Liver (tissue), 3 donors: ENCODE data around the gene ADAP1.

ENCODE experiments used
- GABPA ChIP-seq, 2 donors: IDR thresholded peaks in 1 of 2; conservative IDR thresholded peaks in 1 of 2; 2 replicates each; pipeline ENCODE4 v1.6.1; 2016; ENCODE audit warnings: antibody characterized with exemption in 2 of 2, mild to moderate bottlenecking in 1 of 2, moderate library complexity in 1 of 2
- NR2F2 ChIP-seq: IDR thresholded peaks from 2 replicates; pipeline ENCODE4 v1.6.1; 2016; ENCODE audit warnings: antibody characterized with exemption
- RAD21 ChIP-seq, 2 donors: IDR thresholded peaks; 2 replicates each; pipeline ENCODE4 v1.6.1; 2016; ENCODE audit warnings: antibody characterized with exemption in 2 of 2, mild to moderate bottlenecking in 2 of 2
- SP1 ChIP-seq: IDR thresholded peaks from 2 replicates; pipeline ENCODE4 v1.6.1; 2018; ENCODE audit warnings: antibody characterized with exemption, mild to moderate bottlenecking
- YY1 ChIP-seq: IDR thresholded peaks from 2 replicates; pipeline ENCODE4 v1.6.1; 2016; ENCODE audit warnings: antibody characterized with exemption, mild to moderate bottlenecking
- TF ChIP-seq, protein P1 (sequence below): IDR thresholded peaks from 2 replicates; pipeline ENCODE4 v1.6.1; 2016; ENCODE audit warnings: antibody characterized with exemption
- TF ChIP-seq, protein P2 (sequence below): fragments of 150-350 bp; IDR thresholded peaks from 2 replicates; pipeline ENCODE4 v1.5.1; 2017; ENCODE audit warnings: improper control_type of control experiment, low read depth, low read length; ENCODE audit not compliant: missing input control
- TF ChIP-seq, protein P3 (sequence below): IDR thresholded peaks from 2 replicates; pipeline ENCODE4 v1.6.1; 2016; ENCODE audit warnings: antibody characterized with exemption, mild to moderate bottlenecking
- TF ChIP-seq, protein P4 (sequence below): IDR thresholded peaks from 2 replicates; pipeline ENCODE4 v1.6.1; 2016; ENCODE audit warnings: antibody characterized with exemption
- TF ChIP-seq, protein P5 (sequence below): IDR thresholded peaks from 2 replicates; pipeline ENCODE4 v1.6.1; 2016; ENCODE audit warnings: antibody characterized with exemption
- donor health status: healthy.
- donor health status: healthy.

DNA sequence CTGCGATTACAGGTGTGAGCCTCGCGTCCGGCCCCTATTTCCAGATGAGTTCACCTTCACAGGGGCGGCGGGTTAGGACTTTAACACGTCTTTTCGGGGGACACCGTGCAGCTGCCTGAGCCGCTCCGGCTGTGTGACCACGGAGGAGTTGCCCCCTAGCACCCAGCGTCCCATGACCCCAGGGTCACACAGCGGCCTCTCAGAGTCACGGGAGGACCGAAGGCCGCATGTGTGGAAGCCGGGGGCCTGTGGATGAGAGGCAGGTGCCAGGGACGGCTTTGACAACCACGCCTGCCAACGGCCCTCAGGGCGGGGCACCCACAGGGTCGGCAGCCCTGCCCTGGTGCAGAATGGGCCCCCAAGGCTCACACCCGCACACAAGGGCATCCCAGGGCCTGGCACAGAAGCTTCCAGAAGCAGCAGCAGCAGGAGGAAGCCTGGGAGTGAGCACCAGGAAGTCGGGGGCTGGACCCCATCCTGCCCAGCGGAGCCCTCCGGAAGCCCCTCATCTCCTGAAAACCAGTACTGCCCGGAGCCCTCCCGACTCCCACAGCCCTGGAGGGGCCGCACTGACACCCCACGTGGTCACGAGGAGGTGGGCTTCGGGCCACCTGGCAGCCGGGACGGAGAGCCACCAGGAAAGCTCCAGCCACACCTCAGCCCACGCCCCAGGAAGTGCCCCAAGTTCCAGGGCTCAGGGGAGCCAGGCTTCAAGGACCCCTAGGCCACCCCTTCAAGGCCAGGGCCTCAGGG lies 32.7 kb downstream of the ADAP1 start:
- TF ChIP-seq, protein P1, sequence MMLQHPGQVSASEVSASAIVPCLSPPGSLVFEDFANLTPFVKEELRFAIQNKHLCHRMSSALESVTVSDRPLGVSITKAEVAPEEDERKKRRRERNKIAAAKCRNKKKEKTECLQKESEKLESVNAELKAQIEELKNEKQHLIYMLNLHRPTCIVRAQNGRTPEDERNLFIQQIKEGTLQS: no peak
- TF ChIP-seq, protein P2, sequence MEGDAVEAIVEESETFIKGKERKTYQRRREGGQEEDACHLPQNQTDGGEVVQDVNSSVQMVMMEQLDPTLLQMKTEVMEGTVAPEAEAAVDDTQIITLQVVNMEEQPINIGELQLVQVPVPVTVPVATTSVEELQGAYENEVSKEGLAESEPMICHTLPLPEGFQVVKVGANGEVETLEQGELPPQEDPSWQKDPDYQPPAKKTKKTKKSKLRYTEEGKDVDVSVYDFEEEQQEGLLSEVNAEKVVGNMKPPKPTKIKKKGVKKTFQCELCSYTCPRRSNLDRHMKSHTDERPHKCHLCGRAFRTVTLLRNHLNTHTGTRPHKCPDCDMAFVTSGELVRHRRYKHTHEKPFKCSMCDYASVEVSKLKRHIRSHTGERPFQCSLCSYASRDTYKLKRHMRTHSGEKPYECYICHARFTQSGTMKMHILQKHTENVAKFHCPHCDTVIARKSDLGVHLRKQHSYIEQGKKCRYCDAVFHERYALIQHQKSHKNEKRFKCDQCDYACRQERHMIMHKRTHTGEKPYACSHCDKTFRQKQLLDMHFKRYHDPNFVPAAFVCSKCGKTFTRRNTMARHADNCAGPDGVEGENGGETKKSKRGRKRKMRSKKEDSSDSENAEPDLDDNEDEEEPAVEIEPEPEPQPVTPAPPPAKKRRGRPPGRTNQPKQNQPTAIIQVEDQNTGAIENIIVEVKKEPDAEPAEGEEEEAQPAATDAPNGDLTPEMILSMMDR: no peak
- no peak for TF ChIP-seq GABPA (IDR thresholded peaks at IDR 0.05 in 1 of 2, conservative IDR thresholded peaks at IDR 0.05 in 1 of 2)
- TF ChIP-seq, protein P3, sequence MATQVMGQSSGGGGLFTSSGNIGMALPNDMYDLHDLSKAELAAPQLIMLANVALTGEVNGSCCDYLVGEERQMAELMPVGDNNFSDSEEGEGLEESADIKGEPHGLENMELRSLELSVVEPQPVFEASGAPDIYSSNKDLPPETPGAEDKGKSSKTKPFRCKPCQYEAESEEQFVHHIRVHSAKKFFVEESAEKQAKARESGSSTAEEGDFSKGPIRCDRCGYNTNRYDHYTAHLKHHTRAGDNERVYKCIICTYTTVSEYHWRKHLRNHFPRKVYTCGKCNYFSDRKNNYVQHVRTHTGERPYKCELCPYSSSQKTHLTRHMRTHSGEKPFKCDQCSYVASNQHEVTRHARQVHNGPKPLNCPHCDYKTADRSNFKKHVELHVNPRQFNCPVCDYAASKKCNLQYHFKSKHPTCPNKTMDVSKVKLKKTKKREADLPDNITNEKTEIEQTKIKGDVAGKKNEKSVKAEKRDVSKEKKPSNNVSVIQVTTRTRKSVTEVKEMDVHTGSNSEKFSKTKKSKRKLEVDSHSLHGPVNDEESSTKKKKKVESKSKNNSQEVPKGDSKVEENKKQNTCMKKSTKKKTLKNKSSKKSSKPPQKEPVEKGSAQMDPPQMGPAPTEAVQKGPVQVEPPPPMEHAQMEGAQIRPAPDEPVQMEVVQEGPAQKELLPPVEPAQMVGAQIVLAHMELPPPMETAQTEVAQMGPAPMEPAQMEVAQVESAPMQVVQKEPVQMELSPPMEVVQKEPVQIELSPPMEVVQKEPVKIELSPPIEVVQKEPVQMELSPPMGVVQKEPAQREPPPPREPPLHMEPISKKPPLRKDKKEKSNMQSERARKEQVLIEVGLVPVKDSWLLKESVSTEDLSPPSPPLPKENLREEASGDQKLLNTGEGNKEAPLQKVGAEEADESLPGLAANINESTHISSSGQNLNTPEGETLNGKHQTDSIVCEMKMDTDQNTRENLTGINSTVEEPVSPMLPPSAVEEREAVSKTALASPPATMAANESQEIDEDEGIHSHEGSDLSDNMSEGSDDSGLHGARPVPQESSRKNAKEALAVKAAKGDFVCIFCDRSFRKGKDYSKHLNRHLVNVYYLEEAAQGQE: no peak
- TF ChIP-seq YY1: no peak
- no peak for TF ChIP-seq SP1
- TF ChIP-seq, protein P4, sequence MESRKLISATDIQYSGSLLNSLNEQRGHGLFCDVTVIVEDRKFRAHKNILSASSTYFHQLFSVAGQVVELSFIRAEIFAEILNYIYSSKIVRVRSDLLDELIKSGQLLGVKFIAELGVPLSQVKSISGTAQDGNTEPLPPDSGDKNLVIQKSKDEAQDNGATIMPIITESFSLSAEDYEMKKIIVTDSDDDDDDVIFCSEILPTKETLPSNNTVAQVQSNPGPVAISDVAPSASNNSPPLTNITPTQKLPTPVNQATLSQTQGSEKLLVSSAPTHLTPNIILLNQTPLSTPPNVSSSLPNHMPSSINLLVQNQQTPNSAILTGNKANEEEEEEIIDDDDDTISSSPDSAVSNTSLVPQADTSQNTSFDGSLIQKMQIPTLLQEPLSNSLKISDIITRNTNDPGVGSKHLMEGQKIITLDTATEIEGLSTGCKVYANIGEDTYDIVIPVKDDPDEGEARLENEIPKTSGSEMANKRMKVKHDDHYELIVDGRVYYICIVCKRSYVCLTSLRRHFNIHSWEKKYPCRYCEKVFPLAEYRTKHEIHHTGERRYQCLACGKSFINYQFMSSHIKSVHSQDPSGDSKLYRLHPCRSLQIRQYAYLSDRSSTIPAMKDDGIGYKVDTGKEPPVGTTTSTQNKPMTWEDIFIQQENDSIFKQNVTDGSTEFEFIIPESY: no peak
- no peak for TF ChIP-seq NR2F2
- TF ChIP-seq RAD21 (IDR thresholded peaks at IDR 0.05): no peak
- TF ChIP-seq, protein P5, sequence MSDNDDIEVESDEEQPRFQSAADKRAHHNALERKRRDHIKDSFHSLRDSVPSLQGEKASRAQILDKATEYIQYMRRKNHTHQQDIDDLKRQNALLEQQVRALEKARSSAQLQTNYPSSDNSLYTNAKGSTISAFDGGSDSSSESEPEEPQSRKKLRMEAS: no peak
